K562 (cell line): ENCODE measurements around the gene BCL2L12. TPM values are rescaled to one million over a fixed set of nuclear protein-coding genes. Genes with fewer than 3 reads are reported as not detected.

ENCODE experiments used
- AFF1 ChIP-seq, 2 experiments: fragments of 450-650 bp; IDR thresholded peaks; 2 replicates each; pipeline ENCODE4 v1.6.1; 2018; ENCODE audit warnings: mild to moderate bottlenecking in 2 of 2, low read depth in 1 of 2; ENCODE audit not compliant: partially characterized antibody in 2 of 2
- CAMTA2 ChIP-seq: fragments of 250-450 bp; sonication (Bioruptor Pico); conservative IDR thresholded peaks from 2 replicates; pipeline ENCODE4 v1.5.1; 2022
- ETS2 ChIP-seq: IDR thresholded peaks from 2 replicates; pipeline ENCODE4 v1.6.1; 2016; ENCODE audit warnings: borderline replicate concordance, missing genetic modification characterization, mild to moderate bottlenecking, moderate library complexity, missing compliant biosample characterization; ENCODE audit not compliant: poor library complexity, severe bottlenecking
- ETV1 ChIP-seq: fragments of 450-650 bp; conservative IDR thresholded peaks from 2 replicates; pipeline ENCODE4 v1.6.1; 2016; ENCODE audit warnings: missing genetic modification characterization, control low read depth, low read depth, missing compliant biosample characterization
- EWSR1 ChIP-seq: fragments of 450-650 bp; IDR thresholded peaks from 2 replicates; pipeline ENCODE4 v1.6.1; 2018; ENCODE audit warnings: borderline replicate concordance, mild to moderate bottlenecking, low read depth, moderate library complexity; ENCODE audit not compliant: partially characterized antibody
- GTF2A2 ChIP-seq: IDR thresholded peaks from 2 replicates; pipeline ENCODE4 v1.6.1; 2016; ENCODE audit warnings: mild to moderate bottlenecking, missing genetic modification characterization, missing compliant biosample characterization
- IRF1 ChIP-seq: sonication (generic); formaldehyde crosslinking; IDR thresholded peaks from 2 replicates; pipeline ENCODE4 v1.8.0; 2022; ENCODE audit warnings: missing genetic modification reagents, mild to moderate bottlenecking, borderline replicate concordance
- KAT8 ChIP-seq: fragments of 450-650 bp; IDR thresholded peaks from 2 replicates; pipeline ENCODE4 v1.6.1; 2016; ENCODE audit warnings: low read depth, mild to moderate bottlenecking
- MTA3 ChIP-seq: fragments of 450-650 bp; formaldehyde crosslinking; IDR thresholded peaks from 2 replicates; pipeline ENCODE4 v1.6.1; 2017; ENCODE audit warnings: mild to moderate bottlenecking, borderline replicate concordance
- RBM14 ChIP-seq: fragments of 200-400 bp; formaldehyde crosslinking; IDR thresholded peaks from 2 replicates; pipeline ENCODE4 v1.6.1; 2018; ENCODE audit warnings: low read depth, mild to moderate bottlenecking, low read length, moderate library complexity, borderline replicate concordance; ENCODE audit not compliant: insufficient read depth
- RFX1 ChIP-seq: fragments of 450-650 bp; IDR thresholded peaks from 2 replicates; pipeline ENCODE4 v1.6.1; 2016; ENCODE audit warnings: mild to moderate bottlenecking, moderate library complexity
- ZFP30 ChIP-seq: fragments of 250-450 bp; sonication (Bioruptor Pico); IDR thresholded peaks from 2 replicates; pipeline ENCODE4 v1.8.0; 2022; ENCODE audit warnings: moderate library complexity, mild to moderate bottlenecking, inconsistent platforms, borderline replicate concordance
- ZNF444 ChIP-seq: fragments of 250-450 bp; sonication (Bioruptor Pico); IDR thresholded peaks from 2 replicates; pipeline ENCODE4 v1.4.0; 2020; ENCODE audit warnings: mild to moderate bottlenecking, moderate library complexity
- ZNF561 ChIP-seq: fragments of 450-650 bp; formaldehyde crosslinking; conservative IDR thresholded peaks from 2 replicates; pipeline ENCODE4 v1.4.0; 2020; ENCODE audit warnings: mild to moderate bottlenecking, moderate library complexity
- polyA plus RNA-seq, 8 experiments: library from polyadenylated mRNA; depleted of rRNA in 4 of 8; stranded (reverse) in 5 of 8; unstranded in 3 of 8; fragments of >200 nt; fragmentation: Nextera tagmentation in 2 of 8; fragmentation: Illumina TruSeq in 1 of 8; extraction: Ambion mirVana in 2 of 8; extraction: Trizol in 1 of 8; gene quantifications; 2 replicates each; pipeline versions ENCODE4 v1.2.1 to v1.2.3, GENCODE V29; 2011 to 2014; ENCODE audit warnings: inconsistent platforms in 1 of 8, missing spikeins in 1 of 8
- total RNA-seq, 7 experiments: library from RNA; depleted of rRNA in 6 of 7; stranded (reverse); fragments of >200 nt in 6 of 7; fragmentation: Illumina TruSeq in 2 of 7; extraction: Trizol in 2 of 7; gene quantifications; 2 replicates each; pipeline versions ENCODE4 v1.2.1 to v1.2.3, GENCODE V29; 2011 to 2021; ENCODE audit warnings: low replicate concordance in 1 of 7
- TF ChIP-seq, protein P1 (sequence below), 2 experiments: fragments of 450-650 bp; conservative IDR thresholded peaks; 2 replicates each; pipeline ENCODE4 v1.6.1; 2017; ENCODE audit warnings: mild to moderate bottlenecking in 2 of 2, moderate library complexity in 2 of 2
- TF ChIP-seq, protein P2 (sequence below), 2 experiments: fragments of 450-650 bp in 1 of 2; sonication (generic) in 1 of 2; formaldehyde crosslinking; conservative IDR thresholded peaks; 2 replicates each; pipeline versions ENCODE4 v1.4.0 to v1.8.1; 2020 to 2022; ENCODE audit warnings: mild to moderate bottlenecking in 1 of 2, missing genetic modification reagents in 1 of 2
- TF ChIP-seq, protein P3 (sequence below): fragments of 450-650 bp; formaldehyde crosslinking; IDR thresholded peaks from 2 replicates; pipeline ENCODE4 v1.4.0; 2022; ENCODE audit warnings: missing genetic modification characterization

Gene BCL2L12
- total and polyA plus RNA-seq, 9 of the 15 experiments (the other 6 are each of a cell fraction or from before 2014, with no cell fraction given) = 7.4 to 263 (median 81.2) TPM

DNA sequence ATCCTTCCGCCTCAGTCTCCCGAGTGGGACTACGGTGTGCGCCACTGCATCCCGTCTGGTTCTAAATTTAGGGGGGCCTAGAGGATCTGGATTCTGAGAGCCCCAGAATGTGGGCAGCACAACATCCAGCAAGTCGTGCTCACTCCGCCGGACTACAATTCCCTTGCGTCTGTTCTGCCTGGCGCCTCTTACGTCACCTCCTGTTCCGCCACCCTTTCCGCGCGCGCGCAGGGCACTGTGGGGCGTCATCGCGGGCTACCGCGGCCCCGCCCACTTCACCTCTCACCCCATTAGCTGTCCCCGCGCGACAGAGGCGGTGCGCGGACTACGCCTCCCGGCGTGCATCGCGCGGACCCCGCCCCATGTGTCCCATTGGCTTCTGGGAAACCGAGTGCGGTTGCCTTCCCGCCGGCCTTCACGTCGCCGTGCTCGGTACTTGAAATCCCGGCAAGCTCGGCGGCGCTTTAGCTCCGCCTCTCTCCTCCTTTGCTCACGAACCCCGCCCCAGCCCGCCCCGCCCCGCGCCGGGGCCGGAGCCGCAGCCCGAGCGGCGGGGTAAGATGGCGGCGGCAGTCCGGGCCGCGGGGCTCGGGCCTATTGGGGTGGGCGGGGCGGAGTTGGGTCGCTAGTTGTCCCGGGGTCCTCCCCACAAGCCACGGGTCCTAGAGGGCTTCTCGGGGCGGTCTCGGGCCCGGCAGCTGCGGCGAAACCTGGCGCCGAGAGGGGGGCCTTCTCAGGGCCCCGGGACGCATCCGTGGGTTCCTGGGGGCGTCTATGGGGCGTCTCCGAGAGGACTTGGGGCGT lies 23.8 kb upstream of the BCL2L12 start, which contains the start of gene SCAF1 (continued):
- TF ChIP-seq, protein P1, sequence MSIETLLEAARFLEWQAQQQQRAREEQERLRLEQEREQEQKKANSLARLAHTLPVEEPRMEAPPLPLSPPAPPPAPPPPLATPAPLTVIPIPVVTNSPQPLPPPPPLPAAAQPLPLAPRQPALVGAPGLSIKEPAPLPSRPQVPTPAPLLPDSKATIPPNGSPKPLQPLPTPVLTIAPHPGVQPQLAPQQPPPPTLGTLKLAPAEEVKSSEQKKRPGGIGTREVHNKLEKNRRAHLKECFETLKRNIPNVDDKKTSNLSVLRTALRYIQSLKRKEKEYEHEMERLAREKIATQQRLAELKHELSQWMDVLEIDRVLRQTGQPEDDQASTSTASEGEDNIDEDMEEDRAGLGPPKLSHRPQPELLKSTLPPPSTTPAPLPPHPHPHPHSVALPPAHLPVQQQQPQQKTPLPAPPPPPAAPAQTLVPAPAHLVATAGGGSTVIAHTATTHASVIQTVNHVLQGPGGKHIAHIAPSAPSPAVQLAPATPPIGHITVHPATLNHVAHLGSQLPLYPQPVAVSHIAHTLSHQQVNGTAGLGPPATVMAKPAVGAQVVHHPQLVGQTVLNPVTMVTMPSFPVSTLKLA (conservative IDR thresholded peaks at IDR 0.05) = peak; percentile 78 to 88
- TF ChIP-seq GTF2A2 (tag) (no peak), KAT8 (no peak), IRF1 (no peak), ETV1 (tag) (peak; percentile 39), EWSR1 (no peak), AFF1 (IDR thresholded peaks at IDR 0.05; ENCODE audit: low read depth in 1 of 2, partially characterized antibody in 2 of 2) (peak in 1 of 2 experiments; percentile 98), ZNF561 (CRISPR knock-in tag) (no peak), CAMTA2 (CRISPR knock-in tag) (no peak), ZNF444 (CRISPR knock-in tag) (no peak), ZFP30 (CRISPR knock-in tag) (no peak), MTA3 (peak; percentile 49; the same call in 1 of the 2 replicates), ETS2 (tag) (no peak), RFX1 (no peak), RBM14 (no peak)
- TF ChIP-seq, protein P2, sequence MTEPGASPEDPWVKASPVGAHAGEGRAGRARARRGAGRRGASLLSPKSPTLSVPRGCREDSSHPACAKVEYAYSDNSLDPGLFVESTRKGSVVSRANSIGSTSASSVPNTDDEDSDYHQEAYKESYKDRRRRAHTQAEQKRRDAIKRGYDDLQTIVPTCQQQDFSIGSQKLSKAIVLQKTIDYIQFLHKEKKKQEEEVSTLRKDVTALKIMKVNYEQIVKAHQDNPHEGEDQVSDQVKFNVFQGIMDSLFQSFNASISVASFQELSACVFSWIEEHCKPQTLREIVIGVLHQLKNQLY (CRISPR knock-in tag; conservative IDR thresholded peaks at IDR 0.05) = 0 out of 4 replicates have a peak, but pooled peaks of 1 of the 2 experiments have one; percentile 46
- TF ChIP-seq, protein P3, sequence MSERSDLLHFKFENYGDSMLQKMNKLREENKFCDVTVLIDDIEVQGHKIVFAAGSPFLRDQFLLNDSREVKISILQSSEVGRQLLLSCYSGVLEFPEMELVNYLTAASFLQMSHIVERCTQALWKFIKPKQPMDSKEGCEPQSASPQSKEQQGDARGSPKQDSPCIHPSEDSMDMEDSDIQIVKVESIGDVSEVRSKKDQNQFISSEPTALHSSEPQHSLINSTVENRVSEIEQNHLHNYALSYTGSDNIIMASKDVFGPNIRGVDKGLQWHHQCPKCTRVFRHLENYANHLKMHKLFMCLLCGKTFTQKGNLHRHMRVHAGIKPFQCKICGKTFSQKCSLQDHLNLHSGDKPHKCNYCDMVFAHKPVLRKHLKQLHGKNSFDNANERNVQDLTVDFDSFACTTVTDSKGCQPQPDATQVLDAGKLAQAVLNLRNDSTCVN = no peak
